Germinal center (tissue), 1 donor: ENCODE measurements around the gene KIAA1671.

ENCODE experiments used
- DNase-seq: peaks from one replicate; pipeline ENCODE4 v3.0.0; 2012; ENCODE audit warnings: mixed read lengths, low spot score

The KIAA1671 gene

DNA sequence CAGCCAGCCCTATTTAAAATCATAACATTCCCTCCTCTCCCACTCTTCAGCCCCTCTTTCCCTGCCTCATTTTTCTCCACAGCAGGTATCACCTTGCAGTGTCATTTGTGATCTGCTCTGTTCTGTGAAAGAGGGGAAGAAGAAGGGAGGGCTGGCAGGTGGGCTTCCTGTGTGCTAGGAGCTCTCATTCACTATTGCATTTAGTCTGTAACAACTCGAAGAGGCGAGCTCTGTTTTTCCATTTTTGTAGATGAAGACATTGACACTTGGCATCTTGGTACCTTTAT, 195.1 kb downstream of the KIAA1671 start:
- no peak for DNase-seq

DNA sequence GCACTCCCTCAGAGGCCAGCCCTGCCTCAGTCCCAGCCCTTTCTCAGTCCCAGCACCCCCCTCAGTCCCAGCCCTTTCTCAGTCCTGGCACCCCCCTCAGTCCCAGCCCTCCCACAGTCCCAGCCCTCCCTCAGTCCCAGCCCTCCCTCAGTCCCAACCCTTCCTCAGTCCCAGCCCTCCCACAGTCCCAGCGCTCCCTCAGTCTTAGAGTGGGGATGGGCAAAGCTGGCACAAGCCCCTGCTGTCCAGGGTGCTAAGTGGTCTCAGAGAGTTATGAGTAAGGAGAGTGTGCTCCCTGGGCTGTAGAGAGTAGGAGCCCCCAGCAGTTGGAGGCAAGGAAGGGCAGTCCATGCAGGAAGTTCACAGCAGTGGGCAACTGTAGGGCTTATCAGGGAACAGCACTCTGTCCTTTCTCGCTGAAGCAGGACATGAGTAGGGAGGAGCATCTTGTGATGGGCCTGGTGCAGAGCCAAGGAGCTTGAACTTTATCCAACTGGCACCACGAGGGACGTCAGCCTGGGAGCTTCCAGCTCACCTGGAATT, 195.7 kb downstream of the KIAA1671 start:
- no peak for DNase-seq

DNA sequence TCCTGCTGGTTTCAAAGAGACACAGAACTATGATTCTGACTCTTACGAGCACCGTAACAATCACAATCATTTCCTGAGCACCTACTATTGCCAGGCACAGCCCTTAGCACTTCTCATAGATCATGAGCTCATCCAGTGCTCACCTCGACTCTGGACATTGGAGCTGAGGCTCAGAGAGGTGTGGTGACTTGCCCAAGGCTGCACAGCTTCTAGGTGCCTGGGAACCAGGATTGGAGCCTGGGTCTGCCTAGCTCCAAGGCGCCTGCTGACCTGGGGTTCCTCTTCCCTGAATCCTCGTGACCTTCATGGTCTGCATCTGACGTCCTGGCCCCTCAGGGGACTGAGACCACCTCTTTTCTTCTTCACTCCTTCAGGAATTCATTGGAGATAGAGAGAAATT, 196.5 kb downstream of the KIAA1671 start:
- no peak for DNase-seq

DNA sequence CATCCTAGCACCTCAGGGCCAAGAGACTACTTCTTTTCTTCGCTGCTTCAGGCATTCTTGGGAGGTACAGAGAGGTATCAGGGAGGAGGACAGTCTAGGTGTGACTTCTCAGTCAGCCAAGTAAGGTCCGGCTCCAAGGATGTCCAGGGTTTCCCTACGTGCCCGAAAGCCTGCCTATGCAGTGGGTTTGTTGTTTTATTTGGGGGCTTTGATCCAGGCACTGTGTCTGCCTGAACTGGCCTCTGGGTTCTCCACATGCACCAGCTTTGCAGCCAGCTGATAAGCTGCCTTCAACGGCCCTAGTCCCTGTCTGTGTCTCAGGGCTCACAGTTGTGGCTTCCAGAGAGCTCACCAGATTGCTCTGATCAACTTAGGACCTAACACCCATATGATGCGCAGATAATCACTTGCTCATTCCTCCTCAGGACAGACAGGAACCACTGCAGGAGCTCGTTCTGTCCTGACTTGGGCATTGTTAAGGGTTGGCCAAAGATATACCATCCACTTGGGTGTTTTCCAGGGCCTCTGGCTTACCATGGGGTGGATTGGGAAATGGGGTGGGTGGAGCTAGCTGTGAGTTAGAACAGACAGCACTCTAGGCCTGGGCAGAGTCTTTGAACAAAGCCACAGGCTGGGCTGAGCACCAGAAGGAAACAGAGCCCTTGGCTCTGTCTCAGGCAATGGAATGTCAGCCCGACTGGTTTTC, 201.6 kb downstream of the KIAA1671 start:
- DNase-seq: no peak

DNA sequence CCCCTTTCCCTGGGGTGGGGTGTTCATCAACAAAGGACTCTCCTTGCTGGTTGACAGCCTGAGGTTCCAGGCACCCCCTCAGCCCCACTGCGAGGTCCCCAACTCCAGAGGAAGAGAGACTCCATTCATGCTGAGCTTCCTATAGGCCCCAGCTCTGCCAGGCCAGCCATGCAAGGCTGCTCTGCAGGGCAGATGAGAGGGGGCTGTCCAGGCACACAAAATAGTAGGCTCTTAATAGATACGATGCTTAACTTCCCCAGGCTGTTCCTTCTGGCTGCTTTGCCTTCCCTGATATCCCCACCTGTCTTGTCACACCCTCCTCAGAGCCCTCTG, 202.1 kb downstream of the KIAA1671 start:
- DNase-seq: no peak

DNA sequence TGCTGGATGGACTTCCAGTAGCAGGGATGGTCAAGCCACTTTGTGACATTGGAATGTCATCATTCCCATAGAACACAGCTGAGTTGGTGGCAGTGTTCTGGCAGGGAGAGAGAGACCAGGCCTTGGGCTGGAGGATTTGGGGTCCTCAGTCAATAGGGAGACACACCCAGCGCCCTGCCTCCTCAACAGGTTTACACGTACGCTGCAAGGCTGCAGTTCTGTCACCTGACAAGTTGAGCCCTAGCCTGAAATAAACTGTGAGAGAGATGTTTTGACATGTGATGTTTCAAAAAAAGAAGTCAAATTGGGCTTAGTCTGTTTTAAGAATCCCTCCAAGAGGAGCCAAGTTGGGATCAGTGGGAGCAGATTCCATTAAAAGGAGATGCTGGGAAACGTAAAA, 204.2 kb downstream of the KIAA1671 start:
- no peak for DNase-seq

DNA sequence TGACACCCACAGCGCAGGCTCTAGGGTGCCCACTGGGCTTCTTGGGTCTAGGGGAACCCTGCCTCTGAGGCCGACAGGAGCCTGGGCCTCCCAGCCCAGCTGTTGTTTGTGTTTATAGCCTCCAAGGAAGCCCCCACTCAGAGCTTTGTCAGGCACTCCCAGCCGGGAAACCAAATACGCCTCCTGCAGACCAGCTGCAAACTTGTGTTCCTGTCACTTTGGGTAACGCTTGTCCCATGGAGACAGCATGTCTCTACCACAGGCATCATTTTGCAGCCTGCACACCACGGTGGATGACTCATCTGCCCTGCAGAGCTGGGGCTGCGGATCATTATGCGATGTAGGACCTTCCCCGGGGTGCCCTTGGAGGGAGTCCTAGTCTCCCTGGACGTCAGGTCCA, 206.5 kb downstream of the KIAA1671 start:
- DNase-seq: no peak

DNA sequence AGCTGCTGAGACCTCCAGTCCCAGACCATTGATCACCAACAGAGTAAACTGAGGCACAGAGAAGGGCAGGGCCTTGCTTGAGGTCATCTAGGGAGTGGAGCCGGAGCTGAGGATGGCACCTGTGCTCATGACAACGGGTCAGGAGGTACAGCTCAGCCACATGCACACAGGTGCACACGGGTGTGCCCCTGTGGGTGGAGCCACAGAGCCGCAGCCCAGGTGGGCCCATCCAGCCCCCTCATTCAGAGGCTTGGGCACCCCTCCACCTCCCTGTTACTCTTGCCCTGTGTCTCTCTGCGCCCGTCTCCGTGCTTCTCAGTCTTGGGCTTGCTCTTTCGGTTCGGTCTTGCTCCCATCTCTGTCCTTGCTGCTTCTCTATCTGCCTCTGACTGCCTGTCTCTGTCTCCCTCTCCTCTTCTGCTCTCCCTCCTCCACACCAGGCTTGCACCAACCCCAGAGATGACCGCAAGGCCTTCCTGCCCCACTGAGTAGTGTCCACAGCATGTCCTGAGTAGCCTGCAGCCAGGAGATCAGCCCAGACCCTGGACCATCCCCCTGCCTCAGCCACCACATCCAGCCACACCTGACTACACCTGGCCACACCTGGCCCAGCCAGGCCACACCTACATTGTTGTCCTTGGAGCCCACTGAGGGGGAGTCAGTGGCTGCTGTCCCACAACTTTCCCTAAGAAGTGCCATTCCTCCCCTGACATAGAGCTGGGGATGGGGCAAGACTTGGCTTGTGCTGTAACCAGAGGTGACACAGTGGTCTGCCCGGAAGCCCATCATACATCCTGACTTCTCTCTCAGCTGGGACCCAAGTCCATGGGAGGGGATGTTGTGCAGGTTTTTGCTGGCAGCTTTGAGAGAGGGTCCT, 207.8 kb downstream of the KIAA1671 start:
- no peak for DNase-seq

DNA sequence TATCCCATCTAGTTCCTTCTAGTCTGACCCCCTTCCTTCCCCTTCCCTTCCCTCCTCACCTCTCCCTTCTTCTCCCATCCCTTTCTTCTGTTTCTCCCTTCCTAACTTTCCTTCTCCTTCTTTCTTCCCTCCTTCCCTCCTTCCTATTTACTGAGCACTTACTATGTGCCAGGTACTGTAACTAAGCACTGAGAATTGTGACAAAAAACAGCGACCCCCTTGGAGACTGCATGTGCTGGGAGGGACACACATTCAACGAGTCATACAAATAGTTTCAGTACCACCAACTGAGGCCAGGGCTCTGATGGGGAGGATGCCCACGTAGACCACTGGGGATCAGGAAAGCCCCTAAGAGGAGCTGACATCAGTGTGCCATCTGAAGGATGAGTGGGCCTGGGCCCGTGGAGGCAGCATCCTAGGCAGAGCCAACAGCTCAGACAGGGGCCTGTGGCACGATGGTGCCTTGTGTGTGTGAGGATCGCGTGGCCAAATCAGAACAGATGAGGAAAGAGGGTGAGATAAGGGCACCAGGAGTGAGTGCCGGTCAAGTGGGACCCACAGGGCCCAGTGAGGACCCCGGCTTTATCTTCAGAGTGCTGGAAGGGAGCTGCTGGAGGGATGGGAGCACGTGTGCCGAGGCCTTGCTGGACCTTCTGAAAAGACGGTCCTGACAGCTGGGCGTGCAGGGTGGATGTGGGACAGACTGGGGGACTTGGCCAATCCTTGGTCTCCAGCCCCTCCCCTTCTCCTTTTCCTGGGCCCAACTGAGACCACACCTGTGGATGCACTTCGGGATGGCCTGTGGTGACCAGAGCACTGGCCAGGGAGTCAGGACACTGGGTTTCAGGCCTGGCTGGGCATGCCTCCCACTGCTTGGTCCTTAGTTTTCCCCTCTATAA, 208.8 kb downstream of the KIAA1671 start:
- no peak for DNase-seq

DNA sequence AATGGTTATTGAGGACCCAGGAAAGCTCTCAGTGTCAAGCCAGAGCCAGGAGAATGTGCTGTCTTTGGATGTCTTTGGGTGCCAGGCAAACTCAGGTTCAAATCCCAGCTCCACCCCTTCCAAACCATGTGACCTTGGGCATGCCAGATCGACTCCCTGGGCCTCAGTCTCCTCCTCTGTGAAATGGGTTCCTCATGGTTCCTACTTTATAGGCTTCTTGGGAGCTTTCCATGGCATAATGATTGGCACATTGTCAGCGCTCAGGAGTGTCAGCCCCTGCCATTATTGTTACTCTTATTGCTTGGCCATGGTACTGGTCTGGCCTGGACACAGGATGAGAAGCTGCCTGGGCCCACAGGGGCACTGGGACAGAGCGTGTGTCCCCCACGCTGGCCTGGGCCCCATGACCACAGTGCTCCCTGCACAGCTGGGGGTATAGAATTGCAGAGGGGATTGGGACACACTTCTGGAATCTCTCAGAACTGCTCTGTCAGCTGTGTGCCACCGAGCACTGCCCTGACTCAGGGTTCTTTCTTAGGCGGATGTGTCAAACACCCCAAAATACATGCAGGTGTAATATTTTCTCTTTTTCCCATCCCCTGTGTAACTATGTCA, 209.5 kb downstream of the KIAA1671 start:
- DNase-seq: no peak

DNA sequence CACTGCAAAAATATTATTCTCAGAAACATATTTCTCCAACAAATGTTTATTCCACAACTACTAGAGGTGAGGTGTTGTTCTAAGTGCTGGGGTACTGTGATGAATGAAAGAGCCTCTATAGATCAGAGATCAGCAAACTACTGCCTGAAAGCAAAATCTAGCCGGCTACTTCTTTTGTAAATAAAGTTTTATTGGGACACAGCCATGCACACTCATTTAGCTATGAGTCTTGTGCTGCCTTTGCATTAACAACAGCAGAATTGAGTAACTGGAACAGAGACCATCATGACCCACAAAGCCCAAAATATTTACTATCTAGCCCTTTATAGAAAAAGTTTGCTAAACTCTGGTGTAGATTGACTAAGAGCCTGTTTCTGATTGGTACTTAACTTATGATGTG, 210.0 kb downstream of the KIAA1671 start:
- DNase-seq: no peak

DNA sequence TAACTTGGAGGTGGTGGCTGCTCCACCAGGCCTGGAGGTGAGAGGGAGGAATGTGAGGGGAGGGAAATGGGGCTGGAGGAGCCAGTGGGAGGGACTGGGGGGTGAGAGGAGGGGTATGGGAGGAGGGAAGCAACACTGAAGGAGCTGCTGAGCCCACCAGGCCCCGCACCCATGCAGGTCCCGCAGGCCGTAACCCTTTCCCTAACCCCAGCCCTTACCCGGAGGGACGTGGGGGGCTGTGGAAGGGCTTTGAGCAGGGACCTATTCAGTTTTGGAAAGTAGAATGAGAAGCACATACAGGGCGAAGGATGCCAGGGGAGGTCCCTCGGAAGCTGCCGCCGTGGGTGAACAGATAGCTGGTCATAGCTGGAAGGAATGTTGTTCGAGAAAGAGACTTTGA, 213.3 kb downstream of the KIAA1671 start:
- DNase-seq: no peak

DNA sequence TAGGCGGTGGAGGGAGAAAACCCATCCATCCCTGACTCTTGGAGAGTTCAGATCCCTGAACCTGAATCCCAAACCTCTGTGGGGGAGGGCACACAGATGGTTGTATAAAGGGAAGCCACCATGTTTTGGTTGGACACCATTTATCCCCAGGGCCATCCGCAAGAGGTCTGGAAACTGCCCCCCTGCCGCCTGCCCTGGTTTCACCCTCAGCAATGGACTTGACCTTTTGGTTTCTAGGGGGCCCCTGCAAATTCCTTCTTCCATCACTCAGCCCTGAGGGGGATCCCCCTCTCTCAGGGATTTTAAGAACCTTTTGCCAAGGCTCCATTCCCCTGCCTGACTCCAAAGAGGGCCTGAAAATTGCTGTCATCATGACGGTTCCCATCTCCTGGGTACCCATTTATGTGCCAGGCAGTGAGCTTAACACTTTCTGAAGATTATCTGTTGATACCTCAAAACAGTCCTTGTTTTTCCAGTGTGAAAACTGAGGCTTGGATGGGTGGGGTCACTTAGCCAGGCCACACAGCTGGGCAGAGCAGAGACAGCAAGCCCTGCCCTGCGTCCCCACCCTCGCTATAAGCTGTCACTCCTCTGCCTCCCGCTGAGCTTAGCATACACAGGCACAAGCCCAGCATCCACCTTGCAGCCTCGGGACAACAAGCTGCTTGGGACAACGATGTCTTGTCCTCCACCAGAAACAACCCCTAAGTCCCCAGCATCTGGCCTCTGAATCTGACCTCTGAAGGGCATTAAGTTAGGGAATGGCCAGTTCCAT, 213.9 kb downstream of the KIAA1671 start:
- DNase-seq: no peak

DNA sequence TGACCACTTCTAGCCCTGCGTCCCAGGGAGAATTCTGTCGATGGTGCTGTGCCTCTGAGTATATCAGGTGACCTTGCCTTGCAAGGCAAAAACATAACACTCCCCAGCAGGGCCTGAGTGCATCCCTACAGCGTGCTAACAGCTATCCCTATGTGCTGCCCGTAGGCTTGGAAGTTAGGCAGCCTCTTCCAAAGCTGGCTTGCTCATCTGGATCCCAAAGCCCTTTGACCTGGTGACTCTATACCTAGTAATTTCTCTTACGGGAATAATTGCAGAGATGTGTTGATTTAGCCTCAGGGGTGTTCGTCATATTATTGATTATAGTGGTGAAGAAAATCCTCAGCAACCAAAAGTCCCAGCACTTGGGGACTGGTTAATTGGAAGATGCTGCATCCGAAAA, 214.6 kb downstream of the KIAA1671 start:
- DNase-seq: no peak

DNA sequence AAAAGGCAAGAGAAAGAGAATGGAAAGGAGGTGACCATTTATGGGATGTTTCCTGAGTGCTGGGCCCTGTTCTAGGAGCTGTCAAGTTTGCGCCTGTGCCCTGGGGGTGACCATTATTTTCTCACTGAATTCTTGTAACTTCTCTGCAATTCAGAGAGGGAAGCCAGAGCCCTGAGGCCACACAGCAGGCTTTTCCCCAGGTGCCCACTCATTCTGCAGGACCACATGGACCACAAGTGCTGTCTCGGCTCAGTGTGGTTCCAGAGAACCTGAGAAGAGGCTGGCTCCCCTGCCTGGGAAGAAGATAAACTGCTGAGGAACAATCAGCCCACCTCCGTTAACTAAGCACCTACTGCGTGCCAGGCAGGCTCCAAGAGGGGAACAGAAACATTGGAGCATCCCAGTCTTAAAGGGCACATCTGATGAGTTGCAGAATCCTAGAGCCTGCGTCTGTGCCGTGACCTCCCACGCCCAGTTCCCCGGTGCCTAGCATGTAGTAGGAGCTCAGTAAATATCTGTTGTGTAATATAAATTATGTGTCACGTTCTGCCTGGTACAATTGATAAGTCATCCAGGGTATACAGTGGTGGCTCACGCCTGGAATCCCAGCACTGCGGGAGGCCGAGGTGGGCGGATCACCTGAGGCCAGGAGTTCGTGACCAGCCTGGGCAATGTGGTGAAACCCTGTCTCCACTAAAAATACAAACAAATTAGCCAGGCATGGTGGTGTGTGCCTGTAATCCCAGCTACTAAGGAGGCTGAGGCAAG, 215.5 kb downstream of the KIAA1671 start:
- DNase-seq: no peak

DNA sequence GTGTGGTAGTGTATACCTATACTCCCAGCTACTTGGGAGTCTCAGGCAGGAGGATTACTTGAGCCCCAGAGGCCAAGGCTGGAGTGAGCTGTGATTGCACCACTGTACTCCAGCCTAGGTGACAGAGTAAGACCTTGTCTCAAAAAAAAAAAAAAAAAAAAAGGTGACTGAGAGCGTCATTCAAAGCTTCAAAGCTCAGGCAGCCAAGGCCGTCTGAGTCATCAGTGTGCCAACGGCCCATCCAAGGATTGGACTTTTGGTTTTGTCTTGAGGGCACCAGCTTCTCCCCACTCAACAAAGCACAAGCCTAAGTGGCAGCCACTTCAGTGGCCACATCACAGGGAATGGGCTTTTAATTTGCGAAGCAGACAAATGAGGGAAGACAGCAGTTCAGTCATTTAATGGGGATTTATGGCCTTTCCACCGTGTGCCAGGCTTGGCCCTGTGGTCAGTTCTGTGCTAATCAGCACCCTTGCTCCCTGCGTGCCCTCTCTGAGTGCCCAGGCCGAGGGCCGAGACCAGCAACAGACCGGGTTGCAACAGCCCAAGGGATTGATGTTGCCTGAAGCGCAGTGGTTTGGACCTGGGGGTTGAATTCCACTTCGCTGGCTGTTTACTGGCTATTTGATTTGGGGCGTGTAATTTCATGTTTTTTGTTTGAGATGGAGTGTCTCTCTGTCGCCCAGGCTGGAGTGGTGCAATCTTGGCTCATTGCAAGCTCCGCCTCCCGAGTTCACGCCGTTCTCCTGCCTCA, 216.9 kb downstream of the KIAA1671 start:
- no peak for DNase-seq

DNA sequence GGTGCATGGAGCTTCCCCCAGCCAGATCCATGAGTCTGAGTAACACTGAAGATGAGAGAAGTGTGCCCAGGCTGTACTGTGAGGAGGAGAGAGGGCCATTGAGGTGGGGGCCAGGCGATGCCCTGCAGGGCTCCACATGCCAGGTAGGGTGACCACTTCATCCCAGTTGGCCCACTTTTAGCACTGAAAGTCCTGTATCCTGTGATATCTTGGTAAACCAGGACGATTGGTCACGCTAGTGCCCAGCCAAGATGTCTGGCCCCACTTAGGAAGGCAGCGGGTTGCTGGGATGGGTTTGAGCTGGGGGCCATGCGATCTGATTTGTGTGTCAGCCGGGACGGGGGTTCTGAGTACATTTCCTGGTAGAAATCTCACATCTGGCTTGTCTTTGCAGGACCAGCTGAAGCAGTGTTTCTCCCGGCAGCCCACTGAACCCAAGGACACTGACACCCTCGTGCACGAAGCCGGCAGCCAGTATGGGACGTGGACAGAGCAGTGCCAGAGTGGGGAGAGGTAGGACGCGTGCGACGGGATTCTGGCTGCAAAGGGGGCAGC, 218.0 kb downstream of the KIAA1671 start:
- no peak for DNase-seq

DNA sequence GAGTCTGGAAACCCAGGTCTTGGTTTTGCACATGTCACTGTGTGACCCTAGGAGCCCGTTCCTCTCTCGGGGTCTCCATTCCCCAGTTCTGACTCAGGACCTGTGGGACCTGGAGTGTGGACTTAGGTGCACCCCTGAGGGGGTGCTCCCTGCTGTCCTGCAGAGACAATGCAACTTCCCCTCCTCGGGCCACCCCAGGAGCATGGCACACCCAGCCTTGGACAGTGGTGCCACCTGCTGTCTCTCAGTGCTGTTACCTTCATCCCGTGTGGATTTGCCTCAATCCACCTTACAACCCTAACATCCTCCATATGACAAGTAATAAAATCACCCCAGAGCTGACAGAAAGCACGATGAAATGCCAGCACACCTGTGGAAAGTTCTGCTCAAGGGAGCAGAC, 219.6 kb downstream of the KIAA1671 start:
- no peak for DNase-seq

DNA sequence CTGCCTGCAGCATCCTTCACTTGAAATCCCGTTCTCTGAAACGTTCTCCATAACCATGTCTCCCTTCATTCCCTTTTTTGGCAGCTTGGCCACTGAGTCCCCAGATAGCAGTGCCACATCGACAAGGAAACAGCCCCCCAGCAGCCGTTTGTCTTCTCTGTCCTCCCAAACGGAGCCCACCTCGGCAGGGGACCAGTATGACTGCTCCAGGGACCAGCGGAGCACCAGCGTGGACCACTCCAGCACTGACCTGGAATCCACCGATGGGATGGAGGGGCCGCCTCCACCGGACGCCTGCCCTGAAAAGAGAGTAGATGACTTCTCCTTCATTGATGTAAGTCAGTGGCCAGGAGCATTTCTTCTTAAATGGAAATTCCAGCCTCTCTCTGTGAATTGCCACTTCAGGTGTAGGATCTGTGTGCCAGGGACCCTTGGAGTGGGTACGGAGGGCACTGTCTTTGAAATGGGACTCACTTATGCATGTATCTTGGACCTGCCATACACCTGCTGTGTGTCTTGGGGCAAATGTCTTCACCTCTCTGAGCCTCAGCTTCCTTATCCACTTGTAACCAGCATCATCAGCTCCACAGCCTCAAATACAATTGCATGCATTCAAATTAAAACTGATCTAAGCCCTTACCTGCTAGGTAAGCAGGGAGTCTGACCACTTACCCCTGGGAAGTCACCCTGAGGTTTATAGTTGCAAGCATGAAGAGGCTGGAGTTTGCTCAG, 221.8 kb downstream of the KIAA1671 start:
- no peak for DNase-seq
